ENCODE data around the gene CEP131.

- TF ChIP-seq CTCF (IDR thresholded peaks at IDR 0.05) = no peak
- TF ChIP-seq HMGXB4 (CRISPR knock-in tag; IDR thresholded peaks at IDR 0.05; ENCODE audit: borderline replicate concordance) = no peak
- TF ChIP-seq POLR2A (IDR thresholded peaks at IDR 0.05; ENCODE audit: low read length) = no peak
- no peak for TF ChIP-seq RAD21 (conservative IDR thresholded peaks at IDR 0.05 in 1 of 2, IDR thresholded peaks at IDR 0.05 in 1 of 2)
- TF ChIP-seq EP300 (IDR thresholded peaks at IDR 0.05) = no peak
- TF ChIP-seq MAFK (IDR thresholded peaks at IDR 0.05; ENCODE audit: partially characterized antibody) = no peak
- TF ChIP-seq MAX (IDR thresholded peaks at IDR 0.05) = no peak
These were observed 14.9 kb downstream of the CEP131 start for GRCh38 chr17:81207610-81208581.

Data from A549 (cell line).